A673 (cell line): ENCODE results near the gene ADAM10.

Experiments used
- EZH2 ChIP-seq: fragments of 200-600 bp; sonication (generic); IDR thresholded peaks from 2 replicates; pipeline ENCODE4 v1.6.1; 2017; ENCODE audit warnings: borderline replicate concordance, low read depth, mild to moderate bottlenecking, mixed read lengths, antibody characterized with exemption, low read length; ENCODE audit not compliant: poor library complexity, severe bottlenecking
- TF ChIP-seq, protein P1 (sequence below): fragments of 300-800, 200-600 bp; sonication (generic); conservative IDR thresholded peaks from 2 replicates; pipeline ENCODE4 v1.5.1; 2017; ENCODE audit warnings: low read depth, mild to moderate bottlenecking, antibody characterized with exemption, low read length, moderate library complexity, mixed read lengths

DNA sequence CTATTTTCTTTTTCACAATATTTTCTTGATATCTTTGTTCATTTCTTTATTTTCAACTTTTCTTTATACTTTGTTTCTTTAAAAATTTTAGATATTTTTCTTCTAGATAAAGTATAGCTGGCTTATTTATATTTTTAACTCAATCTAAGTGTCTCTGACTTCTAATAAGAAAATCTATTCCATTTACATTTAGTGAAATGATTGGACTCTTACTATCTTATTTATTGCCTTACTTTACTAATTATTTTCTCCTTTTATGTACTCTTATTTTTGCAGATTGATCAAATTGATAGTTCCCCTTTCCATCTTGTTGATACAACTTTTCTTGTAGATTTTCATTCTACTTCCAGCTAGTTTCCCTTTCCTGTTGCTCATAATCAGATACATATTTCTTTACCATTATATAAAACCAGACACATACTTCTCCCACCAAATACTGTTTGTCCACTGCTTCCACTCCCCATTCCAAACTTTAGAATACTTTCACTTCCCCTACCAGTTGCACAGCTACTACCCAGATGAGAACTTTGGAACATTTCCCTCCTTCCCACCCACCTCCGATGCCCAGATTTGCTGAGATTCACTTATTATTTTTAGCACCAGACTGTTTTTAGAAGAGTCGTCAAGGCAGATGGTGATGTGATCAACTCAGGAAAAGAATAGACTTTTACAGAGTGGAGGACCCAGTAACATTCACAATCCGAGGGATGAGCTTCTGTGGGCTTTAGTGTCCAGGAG lies 166.2 kb downstream of the ADAM10 start:
- TF ChIP-seq EZH2 = no peak
- TF ChIP-seq, protein P1, sequence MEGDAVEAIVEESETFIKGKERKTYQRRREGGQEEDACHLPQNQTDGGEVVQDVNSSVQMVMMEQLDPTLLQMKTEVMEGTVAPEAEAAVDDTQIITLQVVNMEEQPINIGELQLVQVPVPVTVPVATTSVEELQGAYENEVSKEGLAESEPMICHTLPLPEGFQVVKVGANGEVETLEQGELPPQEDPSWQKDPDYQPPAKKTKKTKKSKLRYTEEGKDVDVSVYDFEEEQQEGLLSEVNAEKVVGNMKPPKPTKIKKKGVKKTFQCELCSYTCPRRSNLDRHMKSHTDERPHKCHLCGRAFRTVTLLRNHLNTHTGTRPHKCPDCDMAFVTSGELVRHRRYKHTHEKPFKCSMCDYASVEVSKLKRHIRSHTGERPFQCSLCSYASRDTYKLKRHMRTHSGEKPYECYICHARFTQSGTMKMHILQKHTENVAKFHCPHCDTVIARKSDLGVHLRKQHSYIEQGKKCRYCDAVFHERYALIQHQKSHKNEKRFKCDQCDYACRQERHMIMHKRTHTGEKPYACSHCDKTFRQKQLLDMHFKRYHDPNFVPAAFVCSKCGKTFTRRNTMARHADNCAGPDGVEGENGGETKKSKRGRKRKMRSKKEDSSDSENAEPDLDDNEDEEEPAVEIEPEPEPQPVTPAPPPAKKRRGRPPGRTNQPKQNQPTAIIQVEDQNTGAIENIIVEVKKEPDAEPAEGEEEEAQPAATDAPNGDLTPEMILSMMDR = no peak
